Spleen (tissue), 7 donors: ENCODE data around the gene CDK14.

Source experiments
- POLR2A ChIP-seq, 3 donors: fragments of 450-650 bp; IDR thresholded peaks; one replicate each; pipeline ENCODE4 v1.5.1; 2017; ENCODE audit warnings: antibody characterized with exemption in 3 of 3, mild to moderate bottlenecking in 1 of 3
- TF ChIP-seq, protein P1 (sequence below), 11 experiments: fragments of 200-600 bp in 7 of 11; fragments of 450-650 bp in 4 of 11; sonication (generic) in 4 of 11; IDR thresholded peaks in 8 of 11; conservative IDR thresholded peaks in 3 of 11; 1 replicate in 7 of 11; 2 replicates in 4 of 11; pipeline versions ENCODE4 v1.4.0 to v1.8.0; 2016 to 2021; ENCODE audit warnings: antibody characterized with exemption in 11 of 11, inconsistent platforms in 4 of 11, mild to moderate bottlenecking in 1 of 11
- donor health status: DM: no; HTN: no; CAD: no; lungs with moderate emphysema.
- donor health status: DM: no; HTN: no; CAD: no.
- donor health status: DM: no; HTN: no; CAD: no.

DNA sequence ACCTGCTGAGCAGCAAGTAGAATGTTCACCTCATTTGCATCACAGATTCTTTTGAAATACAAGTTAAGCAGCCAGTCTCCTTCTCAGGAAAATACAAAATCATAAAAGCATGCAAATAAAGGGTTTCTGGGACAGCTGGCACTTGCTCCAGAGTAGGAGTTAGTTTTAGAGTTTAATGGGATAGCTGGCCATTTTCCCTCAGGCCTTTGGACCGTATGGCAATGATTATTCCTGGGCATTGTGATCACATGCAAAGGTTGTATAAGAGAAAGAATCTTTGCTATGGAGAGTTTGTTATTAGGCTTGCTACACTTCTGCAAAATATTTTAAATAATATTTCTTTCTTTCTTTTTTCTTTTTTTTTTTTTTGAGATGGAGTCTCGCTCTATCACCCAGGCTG, 240.8 kb downstream of the CDK14 start:
- no peak for TF ChIP-seq POLR2A (IDR thresholded peaks at IDR 0.05)
- TF ChIP-seq, protein P1, sequence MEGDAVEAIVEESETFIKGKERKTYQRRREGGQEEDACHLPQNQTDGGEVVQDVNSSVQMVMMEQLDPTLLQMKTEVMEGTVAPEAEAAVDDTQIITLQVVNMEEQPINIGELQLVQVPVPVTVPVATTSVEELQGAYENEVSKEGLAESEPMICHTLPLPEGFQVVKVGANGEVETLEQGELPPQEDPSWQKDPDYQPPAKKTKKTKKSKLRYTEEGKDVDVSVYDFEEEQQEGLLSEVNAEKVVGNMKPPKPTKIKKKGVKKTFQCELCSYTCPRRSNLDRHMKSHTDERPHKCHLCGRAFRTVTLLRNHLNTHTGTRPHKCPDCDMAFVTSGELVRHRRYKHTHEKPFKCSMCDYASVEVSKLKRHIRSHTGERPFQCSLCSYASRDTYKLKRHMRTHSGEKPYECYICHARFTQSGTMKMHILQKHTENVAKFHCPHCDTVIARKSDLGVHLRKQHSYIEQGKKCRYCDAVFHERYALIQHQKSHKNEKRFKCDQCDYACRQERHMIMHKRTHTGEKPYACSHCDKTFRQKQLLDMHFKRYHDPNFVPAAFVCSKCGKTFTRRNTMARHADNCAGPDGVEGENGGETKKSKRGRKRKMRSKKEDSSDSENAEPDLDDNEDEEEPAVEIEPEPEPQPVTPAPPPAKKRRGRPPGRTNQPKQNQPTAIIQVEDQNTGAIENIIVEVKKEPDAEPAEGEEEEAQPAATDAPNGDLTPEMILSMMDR (IDR thresholded peaks at IDR 0.05 in 8 of 11, conservative IDR thresholded peaks at IDR 0.05 in 3 of 11): no peak
